Measurements from ENCODE around the gene TRMT61B.

Gene TRMT61B

DNA sequence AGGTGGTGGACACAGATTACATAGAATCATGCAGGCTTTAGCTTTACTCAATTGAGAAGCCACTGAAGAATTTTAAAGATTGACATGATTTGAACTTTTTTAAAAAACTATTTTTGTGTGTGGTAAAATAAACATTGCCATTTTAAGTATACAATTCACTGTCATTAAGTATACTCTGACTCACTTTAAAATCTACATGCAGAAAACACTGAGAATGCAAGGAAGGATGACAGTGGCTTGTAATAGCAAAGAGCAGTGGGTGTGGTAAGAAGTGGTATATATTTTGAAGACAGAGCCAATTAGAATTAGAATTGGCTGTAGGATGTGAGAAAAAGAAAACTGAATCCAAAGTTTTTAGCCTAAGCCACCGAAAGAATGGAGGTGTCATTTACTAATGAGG, 14.9 kb downstream of the TRMT61B start:
- no peak for DNase-seq

- no peak for DNase-seq
These were observed 28.1 kb downstream of the TRMT61B start for GRCh38 chr2:28842042-28842441.

DNA sequence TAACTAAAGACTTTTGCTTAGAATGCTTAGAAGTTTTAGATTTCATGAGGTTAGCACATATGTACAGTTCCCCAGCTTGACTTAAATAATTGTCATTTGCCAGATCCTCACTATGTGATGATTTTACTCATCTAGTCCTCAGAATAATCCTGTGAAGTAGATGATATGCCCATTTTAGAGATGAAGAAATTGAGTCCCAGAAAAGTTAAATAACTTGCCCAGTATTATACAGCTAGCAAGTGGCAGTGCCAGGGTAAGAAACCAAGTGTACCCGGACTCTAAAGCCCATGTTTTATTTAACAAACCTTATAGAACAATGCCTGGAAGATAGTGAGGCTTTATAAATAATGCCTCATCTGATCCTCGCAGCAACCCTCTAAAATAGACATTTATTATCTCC, 31.1 kb downstream of the TRMT61B start:
- DNase-seq: no peak

- DNase-seq: no peak
These were observed 34.3 kb downstream of the TRMT61B start for GRCh38 chr2:28835781-28836180.

- no peak for DNase-seq
These were observed 36.2 kb downstream of the TRMT61B start for GRCh38 chr2:28833740-28834470.

DNA sequence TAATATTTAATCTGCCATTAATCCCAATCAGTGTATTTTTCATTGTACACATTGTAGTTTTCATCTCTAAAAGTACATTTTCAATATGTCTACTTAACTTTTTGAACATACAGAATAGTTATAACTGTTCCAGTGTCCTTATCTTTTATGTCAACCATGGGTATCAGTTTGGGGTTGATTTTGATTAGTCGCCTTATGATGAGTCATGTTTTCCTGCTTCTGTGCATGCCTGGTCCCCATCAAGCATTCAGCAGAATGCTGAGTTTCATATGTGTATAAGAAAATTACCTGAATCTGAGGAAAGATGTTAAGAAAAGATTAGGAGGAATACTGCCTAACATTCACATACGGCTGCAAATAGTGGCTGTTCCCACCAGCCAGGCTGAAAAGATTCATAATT, 41.7 kb downstream of the TRMT61B start:
- DNase-seq: no peak

DNA sequence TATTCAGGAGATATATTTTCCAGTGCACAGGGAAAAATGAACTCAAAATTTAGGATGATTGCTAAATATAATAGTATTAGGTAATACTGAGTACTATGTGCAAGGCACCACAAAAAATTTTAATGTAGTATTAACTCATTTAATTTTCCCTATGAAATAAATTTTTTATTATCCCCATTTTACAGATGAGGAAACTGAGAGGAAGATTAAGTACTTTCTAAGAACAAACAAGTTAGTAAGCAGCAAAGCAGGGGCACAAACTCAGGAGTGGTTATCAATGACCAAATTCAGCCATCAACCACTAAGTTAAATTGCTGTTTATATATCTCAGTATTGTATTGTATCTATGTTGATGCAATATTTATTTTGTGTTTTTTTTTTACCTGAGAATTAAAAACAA, 45.2 kb downstream of the TRMT61B start:
- no peak for DNase-seq

- DNase-seq: no peak
These were observed 45.9 kb downstream of the TRMT61B start for GRCh38 chr2:28824207-28824606.

DNA sequence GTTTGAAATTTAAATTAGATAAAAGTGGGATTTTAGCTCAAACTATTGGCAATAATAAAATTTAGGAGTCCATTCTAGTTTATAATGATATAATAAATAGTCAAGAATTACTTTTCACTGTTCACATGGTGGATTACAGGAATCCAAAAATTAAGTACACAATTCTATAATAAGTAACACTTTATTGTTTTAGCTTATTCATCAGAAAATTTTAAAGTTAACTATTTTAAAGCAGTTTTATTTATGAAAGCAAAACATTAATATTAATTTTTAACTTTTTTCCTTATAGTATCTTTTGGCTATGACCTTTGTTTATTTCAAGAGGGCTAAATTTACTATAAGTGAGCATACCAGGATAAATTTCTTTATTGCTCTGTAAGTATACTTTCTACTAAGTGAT, 48.1 kb downstream of the TRMT61B start:
- no peak for DNase-seq

GRCh38 chr2:28821295-28821958, 48.7 kb downstream of the TRMT61B start:
- DNase-seq: peak; percentile 82

DNA sequence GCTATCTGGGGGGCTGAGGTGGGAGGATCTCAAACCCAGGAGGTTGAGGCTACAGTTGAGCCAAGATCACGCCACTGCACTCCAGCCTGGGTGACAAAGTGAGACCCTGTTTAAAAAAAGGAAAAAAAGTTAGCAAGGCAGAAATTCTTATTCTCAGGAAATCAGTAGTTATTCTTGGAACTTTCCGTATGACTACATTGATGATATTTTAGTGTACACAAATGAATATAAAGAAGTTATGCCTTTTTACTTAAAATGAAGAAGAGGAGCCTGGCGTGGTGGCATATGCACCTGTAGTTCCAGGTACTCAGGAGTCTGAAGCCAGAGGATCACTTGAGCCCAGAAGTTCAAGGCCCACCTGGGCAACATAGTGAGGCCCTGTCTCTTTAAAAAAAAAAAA, 52.1 kb downstream of the TRMT61B start:
- DNase-seq: no peak

DNA sequence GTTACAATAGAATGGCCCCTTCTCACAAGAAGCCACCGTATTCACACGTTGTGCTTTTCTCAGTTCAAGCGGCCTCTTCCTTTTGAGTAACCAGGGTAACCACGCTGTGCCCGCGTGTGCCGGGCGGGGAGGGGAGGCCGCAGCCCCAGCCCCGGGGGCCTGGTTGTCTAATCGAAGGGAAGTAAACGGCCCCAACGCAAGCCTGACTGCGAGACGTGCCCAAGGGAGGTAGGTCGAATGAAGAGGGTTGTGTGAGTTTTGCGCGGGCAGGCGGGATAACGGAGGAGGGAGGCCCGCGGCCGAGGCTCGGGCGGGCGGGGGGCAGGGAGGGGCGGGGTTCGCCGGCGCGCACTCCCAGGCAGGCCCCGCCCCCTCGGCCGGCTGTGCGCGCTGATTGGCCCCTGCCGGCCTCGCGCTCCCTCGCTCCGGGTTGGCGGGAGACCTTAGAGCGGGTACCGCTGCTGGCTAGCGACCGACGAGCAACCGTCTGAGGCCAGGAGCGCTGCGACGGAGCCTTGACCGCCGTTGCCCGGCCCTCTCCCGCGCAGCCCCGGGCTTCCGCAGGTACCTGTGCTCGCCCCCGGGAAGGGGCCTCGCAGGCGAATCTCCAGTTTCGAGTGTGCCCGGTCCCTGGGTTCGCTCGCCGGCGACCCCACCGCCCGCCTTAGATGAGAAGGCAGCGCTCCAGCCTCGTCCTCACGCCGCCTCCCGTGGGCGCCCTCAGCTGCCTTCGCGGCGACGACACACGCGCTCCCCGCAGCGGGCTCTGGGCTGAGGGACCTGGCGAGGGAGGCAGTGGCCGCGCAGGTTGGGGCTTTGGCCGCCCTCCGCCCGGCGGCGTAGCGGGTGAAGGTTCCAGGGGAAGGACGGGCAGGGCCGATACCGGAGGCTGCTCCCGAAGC, 59.5 kb downstream of the TRMT61B start, which contains the start of gene SPDYA:
Gene SPDYA (plus strand): TSS at position 451 of the 902 bp plus-strand sequence. CDS start 5,181 bp downstream, outside the sequence.
- peak; percentile 83 for DNase-seq

DNA sequence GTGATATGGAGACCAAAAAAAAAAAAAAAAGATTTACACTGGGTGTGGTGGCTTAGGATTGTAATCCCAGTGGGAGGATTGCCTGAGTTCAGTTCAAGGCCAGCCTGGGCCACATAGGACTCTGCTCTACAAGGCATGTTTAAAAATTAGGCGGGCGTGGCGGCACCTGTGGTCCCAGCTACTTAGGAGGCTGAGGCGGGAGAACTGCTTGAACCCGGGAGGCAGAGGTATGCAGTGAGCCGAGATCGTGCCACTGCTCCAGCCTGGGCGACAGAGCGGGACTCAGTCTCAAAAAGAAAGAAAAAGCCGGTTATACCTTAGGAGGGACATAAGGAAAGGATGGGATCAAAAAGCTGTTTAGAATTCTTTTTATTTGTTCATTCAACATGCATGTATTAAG, 60.2 kb downstream of the TRMT61B start:
- DNase-seq: no peak

DNA sequence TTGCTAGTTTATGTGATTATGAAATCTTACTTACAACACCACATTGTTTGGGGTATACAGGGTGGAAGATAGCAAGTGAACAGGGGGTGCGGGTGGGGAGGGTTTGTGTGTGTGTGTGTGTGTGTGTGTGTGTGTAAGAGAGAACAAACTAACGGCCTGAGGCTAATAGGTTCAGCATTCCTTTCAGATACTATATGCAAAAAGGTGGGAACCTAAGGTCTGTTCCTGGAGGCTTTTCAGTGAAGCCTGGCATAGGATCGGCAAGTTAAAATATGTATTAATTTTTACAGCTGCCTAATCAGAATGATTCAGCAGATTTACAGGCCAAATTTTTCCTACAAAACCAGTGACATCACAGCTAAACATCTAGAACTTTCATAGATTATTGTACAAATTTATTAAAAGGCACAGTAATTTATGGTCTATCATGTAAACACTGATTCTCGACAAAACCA, 67.1 kb downstream of the TRMT61B start:
- DNase-seq: no peak

- DNase-seq: no peak
These were observed 68.4 kb downstream of the TRMT61B start for GRCh38 chr2:28801726-28802125.
